ENCODE results near the gene MCTS1. TPM values are rescaled to one million over a fixed set of nuclear protein-coding genes. Genes with fewer than 3 reads are reported as not detected.

Gene MCTS1
- total RNA-seq, 2 experiments from 2014 or later = 66.3 to 71.0 TPM

- Mint-ChIP-seq H3K4me1 (ENCODE audit: low read depth) (peaks cover 4% of the 10 kb centered on the region), H3K36me3 (ENCODE audit: low read depth) (peaks cover 25% of the 10 kb centered on the region), H3K9me3 (no peaks in the 10 kb centered on the region), H3K4me3 (no peak overlapping the region), H3K27ac (no peak overlapping the region), H3K27me3 (no peaks in the 10 kb centered on the region)
- DNase-seq (no peak), ATAC-seq (no peak)
- POLR2A ChIA-PET = interaction anchor here (1.1 kb wide), 1 partner anchor 14 kb away, joined by 4 read pairs; the partner anchor contains the start of gene MCTS1
- intact Hi-C loops (cut with micrococcal nuclease) = no loop called here
- CTCF ChIA-PET = no interaction called here
- no peak for TF ChIP-seq CTCF (IDR thresholded peaks at IDR 0.05)
These were observed 14.2 kb downstream of the MCTS1 start for GRCh38 chrX:120617996-120618630.

- CTCF ChIA-PET = no interaction called here
- Mint-ChIP-seq H3K27me3 (no peaks in the 10 kb centered on the region), H3K9me3 (no peaks in the 10 kb centered on the region), H3K4me3 (no peak overlapping the region), H3K36me3 (ENCODE audit: low read depth) (peaks cover 20% of the 10 kb centered on the region), H3K4me1 (ENCODE audit: low read depth) (peaks cover 25% of the 10 kb centered on the region), H3K27ac (peak overlapping the region; percentile 9)
- TF ChIP-seq CTCF (IDR thresholded peaks at IDR 0.05) = no peak
- ATAC-seq = no peak
- POLR2A ChIA-PET = no interaction called here
- intact Hi-C loops (cut with micrococcal nuclease) = no loop called here
- DNase-seq = no peak
These were observed 21.5 kb downstream of the MCTS1 start for GRCh38 chrX:120625371-120625770.

- peaks cover 7% of the 10 kb centered on the region for H3K36me3 Mint-ChIP-seq (ENCODE audit: low read depth)
- H3K27me3 Mint-ChIP-seq = no peaks in the 10 kb centered on the region
- DNase-seq (peak; percentile 92), ATAC-seq (peak; percentile 91)
- ChIA-PET CTCF (interaction anchor here (2.0 kb wide), 1 partner anchor 68 kb away, joined by 6 read pairs; the partner anchor contains the start of gene CUL4B), POLR2A (no interaction called here)
- intact Hi-C loops (cut with micrococcal nuclease) = no loop called here
- no peaks in the 10 kb centered on the region for H3K9me3 Mint-ChIP-seq
- H3K4me3 Mint-ChIP-seq = peak within 1 kb of the TSS; percentile 86
- H3K4me1 Mint-ChIP-seq (ENCODE audit: low read depth) = peaks cover 25% of the 10 kb centered on the region
- TF ChIP-seq CTCF (IDR thresholded peaks at IDR 0.05) = no peak
- peak within 1 kb of the TSS; percentile 98 for H3K27ac Mint-ChIP-seq
These were observed 26.0 kb downstream of the MCTS1 start, which contains the start of gene C1GALT1C1 for GRCh38 chrX:120629667-120630537. C1GALT1C1 (minus strand) TSS chrX:120630054; CDS start chrX:120627166, 2,888 bp downstream.

- DNase-seq (no peak), ATAC-seq (no peak)
- Mint-ChIP-seq H3K9me3 (no peaks in the 10 kb centered on the region), H3K27me3 (no peaks in the 10 kb centered on the region), H3K36me3 (ENCODE audit: low read depth) (no peaks in the 10 kb centered on the region), H3K4me1 (ENCODE audit: low read depth) (no peaks in the 10 kb centered on the region), H3K4me3 (no peak overlapping the region), H3K27ac (no peak overlapping the region)
- ChIA-PET POLR2A (no interaction called here), CTCF (no interaction called here)
- TF ChIP-seq CTCF (IDR thresholded peaks at IDR 0.05) = no peak
- intact Hi-C loops (cut with micrococcal nuclease) = no loop called here
These were observed 34.7 kb downstream of the MCTS1 start for GRCh38 chrX:120638619-120639018.

- POLR2A ChIA-PET = no interaction called here
- CTCF ChIA-PET = no interaction called here
- Mint-ChIP-seq H3K9me3 (no peaks in the 10 kb centered on the region), H3K4me3 (no peak overlapping the region), H3K36me3 (ENCODE audit: low read depth) (no peaks in the 10 kb centered on the region), H3K4me1 (ENCODE audit: low read depth) (no peaks in the 10 kb centered on the region), H3K27me3 (no peaks in the 10 kb centered on the region), H3K27ac (no peak overlapping the region)
- DNase-seq (no peak), ATAC-seq (no peak)
- no peak for TF ChIP-seq CTCF (IDR thresholded peaks at IDR 0.05)
- intact Hi-C loops (cut with micrococcal nuclease) = no loop called here
These were observed 39.0 kb downstream of the MCTS1 start for GRCh38 chrX:120642871-120643270.

All from activated CD8-positive, alpha-beta T cell treated with anti-CD3 and anti-CD28 coated beads for 36 hours (primary cell).